Left colon (tissue), 2 donors: ENCODE measurements around the gene MYO3B. TPM values are rescaled to one million over a fixed set of nuclear protein-coding genes. Genes with fewer than 3 reads are reported as not detected.
"Not testable (repeated sequence)": the region's sequence is repeated elsewhere in the genome, so short reads cannot be mapped to it uniquely, and the experiment has no call there.

Experiments used
- ATAC-seq: fragments of 200-7000 bp; cut with Tn5 transposase; one replicate; pipeline ENCODE4 v1.9.1; 2020; ENCODE audit warnings: mild to moderate bottlenecking, moderate library complexity
- DNase-seq, 2 donors: peaks; one replicate each; pipeline ENCODE4 v3.0.0-alpha.2; 2020
- intact Hi-C, 2 donors: fragments of 100-400 bp; cut with DNase I in 1 of 2; cut with micrococcal nuclease in 1 of 2; formaldehyde crosslinking; loops; one replicate each; pipeline versions ENCODE4 v1.11.2 to v1.14.0; 2022; cut with DNase I, micrococcal nuclease
- total RNA-seq, 2 donors: library from RNA; stranded (reverse); fragmentation: NEBNext Ultra II Directional; extraction: Animal tissue kit (Norgen Biotek cat#: 25700); gene quantifications; one replicate each; pipeline ENCODE4 v1.2.1, GENCODE V29; 2021
- donor health status: DM: no; HTN: no; CAD: no.
- donor health status: DM: yes; HTN: yes; CAD: no.

The MYO3B gene
- total RNA-seq, 2 donors from 2014 or later: 0.09 TPM; not detected in 1

DNA sequence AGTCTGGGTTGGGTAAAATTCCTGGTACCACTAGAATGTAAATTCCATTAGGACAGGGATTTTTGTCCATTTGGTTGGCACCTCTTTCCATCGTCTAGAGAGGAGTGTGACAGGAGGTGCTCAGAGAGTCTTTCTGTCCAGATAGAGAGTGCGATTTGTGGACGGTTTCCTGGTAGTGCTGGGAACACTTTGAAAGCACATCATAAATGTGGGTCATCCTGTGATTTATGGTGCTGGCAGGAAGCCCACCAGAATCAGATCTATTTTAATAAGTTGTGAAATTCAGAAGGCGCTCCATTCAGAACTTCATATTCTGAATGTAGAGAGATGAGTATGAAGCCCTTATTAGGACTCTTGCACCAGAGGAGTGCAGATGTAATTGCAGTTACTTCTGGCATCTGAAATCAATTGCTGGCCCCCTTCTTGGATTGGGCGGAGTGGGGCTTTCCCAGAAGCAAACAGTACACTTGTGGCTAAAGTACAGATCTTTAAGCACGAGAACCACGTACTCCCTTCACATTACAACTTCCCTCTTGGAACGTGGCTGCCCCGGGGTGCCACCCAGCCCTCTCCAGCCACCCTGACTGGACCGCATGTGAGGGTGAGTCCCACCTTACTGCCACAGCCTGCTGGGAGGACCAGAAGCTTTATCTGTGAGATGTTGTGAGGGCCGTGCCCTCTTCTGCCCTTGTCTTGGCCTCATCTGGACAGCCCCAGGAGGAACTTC lies 243.2 kb downstream of the MYO3B start:
- DNase-seq: peak in 1 of 2 donors; percentile 29
- ATAC-seq: peak; percentile 50
- intact Hi-C loops: no loop called here

DNA sequence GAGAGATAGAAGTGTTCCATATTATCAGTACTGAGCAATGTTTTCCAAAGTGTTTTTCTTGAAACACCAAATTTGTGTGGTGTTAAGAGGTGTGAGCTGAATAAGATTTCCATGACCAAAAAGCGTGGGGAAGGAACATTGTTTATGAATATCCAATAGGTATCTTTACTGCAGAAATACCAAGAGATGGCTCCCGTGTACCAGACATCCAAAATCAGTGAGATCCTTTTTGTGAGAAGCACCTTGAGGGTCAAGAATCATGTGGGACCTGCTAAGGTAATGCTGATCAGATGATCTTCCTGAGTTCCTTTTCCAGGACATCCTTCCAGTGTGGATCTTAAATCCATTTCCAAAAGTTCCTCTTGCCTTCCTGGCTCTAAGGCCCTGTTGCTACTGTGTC lies 246.0 kb downstream of the MYO3B start:
- DNase-seq (no peak), ATAC-seq (no peak)
- intact Hi-C loops: no loop called here

DNA sequence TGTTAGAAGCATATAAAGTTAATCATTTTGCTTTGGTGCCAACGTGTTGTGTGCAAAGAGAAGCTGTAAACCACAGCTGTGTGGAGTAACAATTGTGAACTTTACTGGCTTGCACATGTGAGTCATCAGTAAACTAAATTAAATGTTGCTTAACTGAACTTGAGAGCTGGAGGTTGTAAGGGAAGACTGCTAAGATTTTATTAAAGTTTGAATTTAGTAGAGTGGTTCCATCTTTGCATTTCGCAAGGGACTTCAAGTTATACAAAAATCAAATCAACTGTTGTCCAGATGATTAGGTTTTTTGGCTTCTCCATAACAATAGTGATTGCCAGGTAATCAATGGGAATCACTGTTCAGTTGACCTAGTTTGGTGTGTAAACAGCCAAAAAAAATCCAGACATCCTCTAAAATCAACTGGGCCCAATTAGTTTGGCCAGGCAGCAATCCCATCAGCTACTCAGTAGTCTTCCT lies 247.4 kb downstream of the MYO3B start:
- peak; percentile 96 for ATAC-seq
- intact Hi-C loops: no loop called here
- DNase-seq: no peak

DNA sequence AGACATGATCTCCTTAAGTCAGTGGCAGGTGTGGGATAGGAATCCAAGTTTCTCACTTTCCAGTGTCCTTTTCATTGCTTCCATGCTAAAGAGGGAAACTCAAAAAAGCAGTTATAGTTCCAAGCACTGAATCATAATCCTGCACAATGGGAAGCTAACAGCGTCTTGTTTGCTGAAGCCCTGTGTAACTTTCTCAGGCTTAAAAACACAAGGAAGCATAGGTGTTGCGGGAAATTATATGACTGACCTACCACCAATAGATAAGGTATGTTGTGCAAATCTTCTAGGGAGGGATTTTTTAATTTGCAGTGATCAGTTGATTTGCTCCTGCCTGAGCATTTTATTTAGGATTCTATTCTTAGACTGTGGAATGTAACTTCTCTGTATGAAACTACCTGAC lies 250.9 kb downstream of the MYO3B start:
- intact Hi-C loops: no loop called here
- DNase-seq (no peak), ATAC-seq (peak; percentile 64)

GRCh38 chr2:170432823-170433222 lies 254.9 kb downstream of the MYO3B start:
- no peak for ATAC-seq
- DNase-seq: no peak
- intact Hi-C loops: no loop called here

DNA sequence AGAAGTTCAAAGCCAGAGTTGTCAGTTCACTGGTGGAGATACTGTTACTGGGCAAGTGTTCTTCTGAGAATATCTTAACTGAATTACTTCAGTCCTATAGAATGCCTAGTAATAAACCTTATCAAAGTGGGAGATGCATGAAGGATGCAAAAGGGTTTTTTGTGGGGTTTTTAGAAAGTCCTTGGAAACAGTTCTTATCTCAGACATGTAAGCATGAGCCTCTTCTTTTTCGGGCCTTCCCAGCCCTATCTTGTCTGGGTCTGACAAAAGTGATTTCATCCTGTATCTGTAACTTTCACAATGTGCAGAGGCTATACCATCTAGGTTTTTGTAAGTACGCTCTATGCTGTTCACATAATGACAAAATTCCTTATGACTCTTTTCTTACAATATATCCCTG lies 255.5 kb downstream of the MYO3B start:
- no peak for DNase-seq
- ATAC-seq: no peak
- intact Hi-C loops: no loop called here

DNA sequence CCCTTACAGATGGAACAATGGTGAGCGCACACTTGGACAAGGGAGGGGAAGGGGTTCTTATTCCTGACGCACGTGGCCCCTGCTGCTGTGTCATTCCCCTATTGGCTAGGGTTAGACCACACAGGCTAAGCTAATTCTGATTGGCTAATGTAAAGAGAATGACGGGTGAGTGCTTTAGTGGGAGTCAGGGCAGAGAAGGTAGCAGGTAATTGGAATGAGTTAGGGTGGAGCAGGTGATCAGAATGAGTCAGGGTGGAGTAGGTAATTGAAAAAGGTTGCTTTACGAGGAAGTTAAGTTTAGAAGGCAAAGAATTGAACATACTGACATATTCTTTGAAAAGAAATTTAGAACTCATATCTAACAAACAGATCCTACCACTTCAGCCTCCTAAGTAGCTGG lies 256.4 kb downstream of the MYO3B start:
- intact Hi-C loops, DNase-seq: not testable (repeated sequence)
- peak; percentile 76 for ATAC-seq

GRCh38 chr2:170434900-170435621 lies 257.1 kb downstream of the MYO3B start:
- ATAC-seq (peak; percentile 56), DNase-seq (no peak)
- intact Hi-C loops: no loop called here

DNA sequence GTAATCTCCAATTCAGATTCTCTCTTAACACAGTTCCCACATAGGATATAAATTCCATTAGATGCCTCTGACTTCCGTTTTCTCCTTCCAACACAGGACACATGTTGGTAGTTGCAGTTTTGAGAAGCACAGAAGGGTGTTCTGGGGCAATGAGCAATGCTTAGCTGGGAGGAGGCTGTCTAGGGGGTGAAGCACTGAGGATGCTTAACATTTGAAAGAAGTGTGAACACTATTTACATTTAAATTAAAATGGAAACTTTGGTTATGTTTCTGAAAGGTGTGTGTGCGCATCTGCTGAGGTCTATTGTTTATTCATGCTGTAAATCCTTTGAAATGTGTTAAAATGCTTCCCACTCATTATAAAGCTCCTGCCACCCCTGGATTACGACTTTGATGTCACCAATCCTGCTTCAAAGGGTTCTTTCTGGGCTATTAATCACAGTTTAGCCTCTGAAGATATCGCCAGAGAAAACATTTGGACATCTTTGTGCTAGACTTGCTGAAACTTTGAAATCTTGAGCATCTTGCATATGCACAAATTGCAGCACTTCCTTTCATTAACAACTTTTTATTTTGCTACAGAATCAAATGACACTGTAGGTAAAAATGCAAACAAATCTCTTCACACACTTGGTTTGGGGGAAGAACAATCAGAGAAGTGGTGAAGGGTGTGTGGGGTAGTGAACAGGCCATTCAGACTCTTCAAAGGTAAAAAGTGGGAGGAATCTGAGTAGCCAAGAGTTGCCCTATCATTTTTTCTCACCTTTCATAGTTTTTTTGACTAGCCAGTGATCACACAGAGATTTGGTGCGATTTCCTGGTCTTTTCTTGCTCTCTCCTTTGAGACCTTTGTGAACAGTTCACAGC lies 258.4 kb downstream of the MYO3B start:
- DNase-seq (no peak), ATAC-seq (no peak)
- intact Hi-C loops: no loop called here

DNA sequence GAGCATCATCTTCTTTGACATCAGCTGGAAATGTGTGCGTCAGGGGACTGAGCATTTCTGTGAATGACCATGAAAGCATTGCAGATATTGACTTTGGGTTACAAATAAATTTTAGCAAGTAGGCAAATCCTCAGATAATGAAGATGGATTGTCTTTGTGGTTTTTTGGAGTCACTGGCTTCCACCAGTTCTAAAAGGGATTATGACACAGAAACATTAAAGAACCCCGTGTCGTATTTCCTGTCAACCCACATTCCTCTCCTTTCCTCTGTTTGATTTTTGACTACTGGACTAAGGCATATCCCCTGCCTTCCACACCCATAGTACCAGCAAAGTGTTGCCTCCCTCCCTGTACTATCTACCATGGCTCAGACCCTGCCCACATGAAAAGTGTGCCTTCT lies 268.1 kb downstream of the MYO3B start:
- intact Hi-C loops: no loop called here
- ATAC-seq: no peak
- DNase-seq: no peak

DNA sequence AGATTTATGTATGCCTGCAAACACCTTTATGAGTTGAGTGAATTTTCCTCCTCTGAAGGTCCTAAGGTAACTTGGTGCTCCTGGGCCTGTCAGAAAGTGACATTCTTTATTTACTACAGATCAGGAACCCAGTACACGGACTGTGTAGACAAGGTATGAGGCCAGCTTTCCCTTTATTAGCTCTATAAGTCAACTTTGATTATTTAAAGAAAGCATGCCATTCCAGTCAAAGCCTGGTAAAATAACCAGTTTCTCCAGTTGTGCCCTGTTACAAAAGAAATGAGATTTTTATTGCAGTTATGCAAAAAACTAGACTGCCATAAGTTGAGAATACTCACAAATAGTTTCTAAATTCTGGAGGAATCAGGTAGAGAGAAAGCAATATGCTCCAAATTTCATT lies 271.1 kb downstream of the MYO3B start:
- ATAC-seq (no peak), DNase-seq (no peak)
- intact Hi-C loops: no loop called here

- ATAC-seq (peak; percentile 69), DNase-seq (peak in 1 of 2 donors; percentile 24)
- intact Hi-C loops: no loop called here
Observed at GRCh38 chr2:170454471-170455372, 276.8 kb downstream of the MYO3B start.

- DNase-seq: peak in 1 of 2 donors; percentile 27
- intact Hi-C loops: no loop called here
- peak; percentile 86 for ATAC-seq
Observed at GRCh38 chr2:170455617-170456426, 277.9 kb downstream of the MYO3B start.

- DNase-seq: no peak
- no peak for ATAC-seq
- intact Hi-C loops: no loop called here
Observed at GRCh38 chr2:170456914-170457313, 279.0 kb downstream of the MYO3B start.

- ATAC-seq: no peak
- no peak for DNase-seq
- intact Hi-C loops: no loop called here
Observed at GRCh38 chr2:170457742-170458141, 279.8 kb downstream of the MYO3B start.

DNA sequence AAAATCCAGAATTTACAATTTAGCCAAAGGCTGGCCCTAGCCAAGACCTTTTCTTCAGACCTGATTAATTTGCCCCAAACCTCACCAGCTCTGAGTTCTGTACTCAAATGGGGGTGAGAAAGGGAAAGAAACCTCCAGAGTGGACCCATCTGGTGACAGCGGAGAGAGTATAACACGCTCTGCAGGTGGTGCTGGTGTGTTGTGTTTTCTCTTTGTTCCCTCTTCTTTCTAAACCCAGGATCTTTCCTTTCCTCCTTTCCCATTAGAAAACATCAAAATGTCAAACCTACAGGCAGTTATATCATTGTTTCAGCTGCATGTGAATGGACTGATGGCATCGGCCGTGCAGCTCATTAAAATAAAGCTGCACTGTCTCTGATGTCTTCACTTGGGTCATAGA lies 283.9 kb downstream of the MYO3B start:
- DNase-seq: no peak
- ATAC-seq: peak; percentile 37
- intact Hi-C loops: no loop called here

DNA sequence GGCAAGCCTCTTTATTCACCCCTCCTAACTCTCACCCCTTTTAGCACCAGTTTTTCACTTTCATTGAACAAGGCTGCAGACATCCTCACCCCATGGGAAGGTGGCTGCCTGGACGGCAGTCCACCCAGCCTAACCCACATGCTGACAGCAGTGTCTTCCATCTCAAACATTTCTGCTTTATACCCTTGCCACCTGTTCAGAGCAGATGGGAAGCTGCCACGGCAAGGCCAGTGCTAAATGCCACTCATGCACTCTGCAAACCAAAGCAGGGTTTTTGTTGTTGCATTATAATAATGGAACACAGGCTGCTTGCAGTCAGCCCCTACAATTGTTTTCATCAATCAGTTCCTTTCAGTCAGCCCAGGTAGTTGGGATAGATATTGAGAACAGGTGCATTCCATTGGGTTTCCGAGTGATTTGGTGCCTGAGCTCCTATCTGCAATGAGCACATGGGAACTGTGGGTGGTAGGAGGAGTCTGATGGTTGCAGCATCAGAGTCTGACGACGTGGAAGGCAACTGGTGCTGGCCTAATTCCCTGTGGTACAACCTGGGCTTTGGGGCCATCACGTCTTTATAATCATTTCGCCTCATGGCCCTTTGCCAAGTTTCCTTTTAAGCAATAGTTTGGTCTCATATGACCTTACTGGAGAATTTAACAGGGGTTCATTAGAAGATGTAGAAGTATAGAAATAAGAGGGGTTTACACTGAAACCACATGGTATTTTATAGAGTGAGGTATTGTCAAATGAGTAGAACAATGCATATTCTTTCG lies 284.7 kb downstream of the MYO3B start:
- intact Hi-C loops: no loop called here
- peak; percentile 59 for ATAC-seq
- no peak for DNase-seq
